Neural progenitor cell (in vitro differentiated cells): ENCODE results near the gene NEK10.

Source experiments
- CTCF ChIP-seq: fragments of 200-600 bp; sonication (generic); IDR thresholded peaks from 2 replicates; pipeline ENCODE4 v1.5.1; 2017; ENCODE audit warnings: antibody characterized with exemption, mild to moderate bottlenecking
- EZH2 ChIP-seq: fragments of 200-600 bp; sonication (generic); IDR thresholded peaks from 2 replicates; pipeline ENCODE4 v1.6.1; 2017; ENCODE audit warnings: antibody characterized with exemption, mild to moderate bottlenecking, moderate library complexity
- EZH2phosphoT487 ChIP-seq: fragments of 200-600 bp; sonication (generic); IDR thresholded peaks from 2 replicates; pipeline ENCODE4 v1.6.1; 2017; ENCODE audit warnings: antibody characterized with exemption

- no peak for TF ChIP-seq CTCF
- no peak for TF ChIP-seq EZH2phosphoT487
- no peak for TF ChIP-seq EZH2
These were observed 66.3 kb downstream of the NEK10 start for GRCh38 chr3:27302891-27303290.
